DND-41 (cell line): ENCODE measurements around the gene GOSR1.
"Not testable (repeated sequence)": the region's sequence is repeated elsewhere in the genome, so short reads cannot be mapped to it uniquely, and the experiment has no call there.

Experiments
- ATAC-seq: fragments of 200-7000 bp; cut with Tn5 transposase; 3 replicates; pipeline ENCODE4 v1.9.1; 2021; ENCODE audit warnings: low read depth; ENCODE audit not compliant: insufficient read depth
- DNase-seq: peaks from one replicate; pipeline ENCODE4 v3.0.0-alpha.2; 2020
- H2AFZ ChIP-seq: 2 replicates; pipeline ENCODE4 v1.6.0; 2012; ENCODE audit warnings: low read depth, low read length
- H3K27ac ChIP-seq: 2 replicates; pipeline ENCODE4 v1.5.1; 2012; ENCODE audit warnings: low read length, inconsistent platforms
- H3K27me3 ChIP-seq: fragments of 200-600 bp; sonication (generic); 2 replicates; pipeline ENCODE4 v1.6.0; 2012; ENCODE audit warnings: low read length, mild to moderate bottlenecking, inconsistent platforms; ENCODE audit not compliant: insufficient read depth, poor library complexity
- H3K36me3 ChIP-seq: 2 replicates; pipeline ENCODE4 v1.5.1; 2012; ENCODE audit warnings: low read length, inconsistent platforms; ENCODE audit not compliant: insufficient read depth
- H3K4me1 ChIP-seq: 2 replicates; pipeline ENCODE4 v1.5.1; 2012; ENCODE audit warnings: mild to moderate bottlenecking, low read length; ENCODE audit not compliant: insufficient read depth
- H3K4me2 ChIP-seq: 2 replicates; pipeline ENCODE4 v1.6.0; 2012; ENCODE audit warnings: mild to moderate bottlenecking, moderate library complexity, low read length, inconsistent platforms; ENCODE audit not compliant: insufficient read depth
- H3K4me3 ChIP-seq, 2 experiments: fragments of 200-600 bp in 1 of 2; shearing (Covaris generic) in 1 of 2; 2 replicates each; pipeline ENCODE4 v1.5.1; 2012 to 2016; ENCODE audit warnings: inconsistent platforms in 2 of 2, low read length in 2 of 2, mild to moderate bottlenecking in 2 of 2, low read depth in 1 of 2, moderate library complexity in 1 of 2
- H3K79me2 ChIP-seq: 2 replicates; pipeline ENCODE4 v1.6.0; 2012; ENCODE audit warnings: low read length, inconsistent platforms; ENCODE audit not compliant: insufficient read depth
- H3K9ac ChIP-seq: 2 replicates; pipeline ENCODE4 v1.6.0; 2012; ENCODE audit warnings: low read depth, mild to moderate bottlenecking, inconsistent platforms, low read length, moderate library complexity
- H3K9me3 ChIP-seq: 2 replicates; pipeline ENCODE4 v1.5.1; 2012; ENCODE audit warnings: low read length, moderate library complexity, mild to moderate bottlenecking, inconsistent platforms; ENCODE audit not compliant: insufficient read depth, severe bottlenecking
- H4K20me1 ChIP-seq: 2 replicates; pipeline ENCODE4 v1.6.0; 2012; ENCODE audit warnings: low read length; ENCODE audit not compliant: insufficient read depth
- CTCF ChIP-seq: IDR thresholded peaks from 2 replicates; pipeline ENCODE4 v1.5.1; 2012; ENCODE audit warnings: borderline replicate concordance, low read length, moderate library complexity, mild to moderate bottlenecking; ENCODE audit not compliant: poor library complexity, severe bottlenecking; ENCODE audit errors: extremely low read depth
- EZH2 ChIP-seq: IDR thresholded peaks from 3 replicates; pipeline ENCODE4 v1.6.1; 2012; ENCODE audit warnings: borderline replicate concordance, low read depth, mild to moderate bottlenecking, moderate library complexity, low read length, inconsistent platforms; ENCODE audit not compliant: severe bottlenecking

The GOSR1 gene

GRCh38 chr17:30549864-30550511 lies 72.8 kb downstream of the GOSR1 start:
- Histone ChIP-seq H3K36me3 (no peaks in the 10 kb centered on the region), H3K9ac (no peak overlapping the region), H3K27ac (no peak overlapping the region), H3K9me3 (no peaks in the 10 kb centered on the region), H3K4me2 (no peak overlapping the region), H3K4me1 (peaks cover 5% of the 10 kb centered on the region), H4K20me1 (no peaks in the 10 kb centered on the region), H3K79me2 (no peaks in the 10 kb centered on the region), H3K4me3 (no peak overlapping the region), H2AFZ (no peak overlapping the region), H3K27me3 (no peaks in the 10 kb centered on the region)
- TF ChIP-seq CTCF (no peak), EZH2 (no peak)
- DNase-seq (no peak), ATAC-seq (no peak)

GRCh38 chr17:30550512-30551273 lies 73.5 kb downstream of the GOSR1 start:
- no peak overlapping the region for H3K9ac ChIP-seq
- no peak overlapping the region for H2AFZ ChIP-seq
- no peaks in the 10 kb centered on the region for H3K9me3 ChIP-seq
- peak; percentile 46 for DNase-seq
- no peak overlapping the region for H3K4me2 ChIP-seq
- no peak overlapping the region for H3K4me3 ChIP-seq
- H3K27ac ChIP-seq, result no peak overlapping the region
- H3K79me2 ChIP-seq, result no peaks in the 10 kb centered on the region
- peak; percentile 78 for ATAC-seq
- H3K4me1 ChIP-seq, result peaks cover 5% of the 10 kb centered on the region
- H3K27me3 ChIP-seq, result no peaks in the 10 kb centered on the region
- H4K20me1 ChIP-seq, result 0 out of 2 replicates have a peak, but pooled peaks cover 3% of the 10 kb centered on the region
- no peak for TF ChIP-seq EZH2
- TF ChIP-seq CTCF, result no peak
- no peaks in the 10 kb centered on the region for H3K36me3 ChIP-seq

- not testable (repeated sequence) for H3K4me2 ChIP-seq, H3K4me3 ChIP-seq, H3K9ac ChIP-seq, H3K27me3 ChIP-seq, H3K4me1 ChIP-seq, H3K27ac ChIP-seq, H3K9me3 ChIP-seq, H3K36me3 ChIP-seq, H2AFZ ChIP-seq, DNase-seq, H4K20me1 ChIP-seq, ATAC-seq, H3K79me2 ChIP-seq
These were observed 74.2 kb downstream of the GOSR1 start for GRCh38 chr17:30551274-30551995.

GRCh38 chr17:30551996-30552339 lies 74.8 kb downstream of the GOSR1 start:
- DNase-seq (no peak), ATAC-seq (no peak)
- Histone ChIP-seq H3K9ac (no peak overlapping the region), H3K27ac (no peak overlapping the region), H2AFZ (no peak overlapping the region), H3K79me2 (no peaks in the 10 kb centered on the region), H3K4me3 (no peak overlapping the region), H3K9me3 (no peaks in the 10 kb centered on the region), H3K4me2 (no peak overlapping the region), H3K4me1 (peaks cover 5% of the 10 kb centered on the region), H3K27me3 (no peaks in the 10 kb centered on the region), H4K20me1 (0 out of 2 replicates have a peak, but pooled peaks cover 3% of the 10 kb centered on the region), H3K36me3 (no peaks in the 10 kb centered on the region)
- TF ChIP-seq CTCF (no peak), EZH2 (no peak)
